Naive thymus-derived CD4-positive, alpha-beta T cell (primary cell): Measurements from ENCODE around the gene LARP1. TPM values are rescaled to one million over a fixed set of nuclear protein-coding genes. Genes with fewer than 3 reads are reported as not detected.
A peak's percentile ranks its signal among the peaks of the same experiment; 100 is the strongest.

ENCODE experiments used
- ATAC-seq: fragments of 150-1000 bp; cut with Tn5 transposase; 2 replicates; pipeline ENCODE4 v1.10.0; 2021; ENCODE audit warnings: mild to moderate bottlenecking, moderate library complexity
- CTCF ChIA-PET: fragments of 350-600 bp; sonication (Branson Sonifier 250); formaldehyde crosslinking; loops from one replicate; lab custom pipeline; 2021; ENCODE audit warnings: antibody characterized with exemption; lab: Charles Lee
- POLR2A ChIA-PET: fragments of 350-600 bp; sonication (Branson Sonifier 250); formaldehyde crosslinking; loops from one replicate; lab custom pipeline; 2021; ENCODE audit warnings: antibody characterized with exemption, inconsistent platforms; lab: Charles Lee
- DNase-seq, 9 donors: peaks; one replicate each; pipeline versions ENCODE4 v3.0.0 to v3.0.0-alpha.2; 2020 to 2022; ENCODE audit warnings: mixed read lengths in 1 of 9
- H3K27ac ChIP-seq: one replicate; pipeline ENCODE4 v1.7.0; 2013; ENCODE audit warnings: mild to moderate bottlenecking, low read depth, low read length, moderate library complexity
- H3K27me3 ChIP-seq, 2 donors: one replicate each; pipeline ENCODE4 v1.7.0; 2013; ENCODE audit warnings: low read length in 2 of 2, mild to moderate bottlenecking in 2 of 2, moderate library complexity in 2 of 2; ENCODE audit not compliant: control insufficient read depth in 2 of 2, insufficient read depth in 2 of 2
- H3K36me3 ChIP-seq, 3 experiments: 1 replicate in 2 of 3; 2 replicates in 1 of 3; pipeline ENCODE4 v1.7.0; 2013; ENCODE audit warnings: low read length in 3 of 3, mild to moderate bottlenecking in 3 of 3, moderate library complexity in 1 of 3; ENCODE audit not compliant: insufficient read depth in 3 of 3, control insufficient read depth in 2 of 3
- H3K4me1 ChIP-seq, 2 donors: one replicate each; pipeline ENCODE4 v1.7.0; 2013; ENCODE audit warnings: low read length in 2 of 2, mild to moderate bottlenecking in 2 of 2, moderate library complexity in 1 of 2; ENCODE audit not compliant: control insufficient read depth in 2 of 2, insufficient read depth in 2 of 2
- H3K4me3 ChIP-seq: 2 replicates; pipeline ENCODE4 v1.7.0; 2013; ENCODE audit warnings: mild to moderate bottlenecking, low read length
- H3K9me3 ChIP-seq, 3 experiments: 1 replicate in 2 of 3; 2 replicates in 1 of 3; pipeline ENCODE4 v1.7.0; 2013; ENCODE audit warnings: low read length in 3 of 3; ENCODE audit not compliant: control insufficient read depth in 2 of 3
- H3K27ac Mint-ChIP-seq, 9 donors: one replicate each; pipeline ENCODE4 v1.8.0; 2020 to 2022; ENCODE audit warnings: mixed read lengths in 9 of 9, mild to moderate bottlenecking in 8 of 9, moderate library complexity in 5 of 9, inconsistent platforms in 2 of 9
- H3K27me3 Mint-ChIP-seq, 5 donors: one replicate each; pipeline ENCODE4 v1.8.0; 2021 to 2022; ENCODE audit warnings: mixed read lengths in 5 of 5, mild to moderate bottlenecking in 1 of 5
- H3K36me3 Mint-ChIP-seq, 5 donors: one replicate each; pipeline ENCODE4 v1.8.0; 2020 to 2022; ENCODE audit warnings: mixed read lengths in 5 of 5, mild to moderate bottlenecking in 3 of 5, inconsistent platforms in 1 of 5
- H3K4me1 Mint-ChIP-seq, 7 donors: one replicate each; pipeline ENCODE4 v1.8.0; 2020 to 2022; ENCODE audit warnings: mixed read lengths in 7 of 7, mild to moderate bottlenecking in 3 of 7, inconsistent platforms in 1 of 7
- H3K4me3 Mint-ChIP-seq, 10 donors: one replicate each; pipeline ENCODE4 v1.8.0; 2020 to 2022; ENCODE audit warnings: mild to moderate bottlenecking in 10 of 10, mixed read lengths in 10 of 10, moderate library complexity in 6 of 10, inconsistent platforms in 2 of 10
- H3K9me3 Mint-ChIP-seq, 11 donors: one replicate each; pipeline ENCODE4 v1.8.0; 2020 to 2022; ENCODE audit warnings: mixed read lengths in 11 of 11, mild to moderate bottlenecking in 4 of 11, inconsistent platforms in 1 of 11, moderate library complexity in 1 of 11
- intact Hi-C, 2 donors: fragments of 100-400 bp; cut with micrococcal nuclease; formaldehyde crosslinking; loops; one replicate each; pipeline ENCODE4 v1.15.1; 2023
- polyA plus RNA-seq, 2 donors: library from polyadenylated mRNA; unstranded; fragments of 300-500 nt; fragmentation: Illumina TruSeq; gene quantifications; one replicate each; pipeline ENCODE4 v1.2.3, GENCODE V29; 2021
- total RNA-seq, 6 experiments: library from RNA in 5 of 6; stranded (reverse) in 5 of 6; gene quantifications; 1 replicate in 5 of 6; 2 replicates in 1 of 6; pipeline ENCODE4 v1.2.3 and lab custom pipeline; 2021 to 2026

LARP1 gene
- total and polyA plus RNA-seq, 7 experiments from 2014 or later, result 12.2 to 217 (median 139) TPM

DNA sequence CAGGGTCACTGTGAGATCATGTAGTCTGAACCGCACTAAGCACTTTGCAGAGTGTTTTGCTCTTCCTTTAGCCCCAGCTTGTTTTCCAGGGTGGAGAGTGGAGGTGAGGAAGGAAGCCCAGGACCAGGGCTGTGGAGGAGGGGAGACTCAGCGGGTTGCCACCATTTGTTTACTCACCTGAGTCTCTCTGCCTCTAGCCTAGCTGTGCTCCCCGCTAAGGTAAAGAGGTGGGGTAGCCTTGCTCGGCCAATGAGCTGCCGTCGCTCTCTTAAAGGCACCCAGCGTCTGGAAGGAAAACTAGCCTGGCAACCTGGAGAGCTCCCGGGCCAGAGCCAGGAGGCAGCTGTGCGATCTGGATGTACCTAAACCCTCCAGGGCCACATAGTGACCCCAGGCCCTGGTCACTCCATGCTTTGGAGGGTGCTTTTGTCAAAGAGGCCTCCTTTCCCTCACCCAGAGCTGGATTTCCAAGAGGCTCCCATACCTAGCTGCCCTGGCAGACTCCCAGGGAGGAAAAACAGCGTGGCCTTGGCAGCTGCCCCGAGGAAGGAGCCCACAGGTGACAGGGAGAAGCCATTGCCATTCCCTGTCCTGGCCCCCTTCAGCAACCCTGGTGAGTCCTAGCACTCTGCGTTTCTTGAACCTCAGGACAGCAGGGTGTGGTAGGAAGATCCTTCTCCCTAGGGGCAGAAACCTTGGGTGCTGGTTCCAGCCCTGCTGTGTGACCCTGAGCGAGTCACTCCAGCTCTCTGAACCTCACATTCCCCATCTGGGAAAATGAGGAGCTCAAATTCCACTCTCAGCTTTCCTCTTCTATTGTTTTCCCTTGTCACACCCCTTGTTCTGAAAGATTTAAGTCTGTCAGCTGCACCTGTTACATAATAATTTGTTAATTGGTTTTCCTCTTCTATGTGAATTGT, 42.4 kb upstream of the LARP1 start:
- Mint-ChIP-seq H3K36me3 (no peaks in the 10 kb centered on the region), H3K27me3 (no peaks in the 10 kb centered on the region), H3K4me3 (no peak overlapping the region), H3K9me3 (no peaks in the 10 kb centered on the region), H3K4me1 (peaks cover 3 to 15% (median 7%) of the 10 kb centered on the region in 7 donors), H3K27ac (no peak overlapping the region)
- H3K9me3 ChIP-seq, result no peaks in the 10 kb centered on the region
- ChIA-PET CTCF (no interaction called here), POLR2A (interaction anchor here (0.6 kb wide), 1 partner anchor 283 kb away, joined by 3 read pairs; no protein-coding TSS in a partner anchor)
- H3K4me3 ChIP-seq, result no peak overlapping the region
- no peak overlapping the region for H3K27ac ChIP-seq
- intact Hi-C loops, result loop anchor here in 1 of 2 donors (5.0 kb wide), 1 partner anchor 40 kb away; no protein-coding TSS in a partner anchor
- H3K27me3 ChIP-seq, result no peaks in the 10 kb centered on the region
- peaks cover 0 to 6% of the 10 kb centered on the region in 2 donors for H3K4me1 ChIP-seq
- DNase-seq, result no peak
- H3K36me3 ChIP-seq, result no peaks in the 10 kb centered on the region
- ATAC-seq, result no peak

DNA sequence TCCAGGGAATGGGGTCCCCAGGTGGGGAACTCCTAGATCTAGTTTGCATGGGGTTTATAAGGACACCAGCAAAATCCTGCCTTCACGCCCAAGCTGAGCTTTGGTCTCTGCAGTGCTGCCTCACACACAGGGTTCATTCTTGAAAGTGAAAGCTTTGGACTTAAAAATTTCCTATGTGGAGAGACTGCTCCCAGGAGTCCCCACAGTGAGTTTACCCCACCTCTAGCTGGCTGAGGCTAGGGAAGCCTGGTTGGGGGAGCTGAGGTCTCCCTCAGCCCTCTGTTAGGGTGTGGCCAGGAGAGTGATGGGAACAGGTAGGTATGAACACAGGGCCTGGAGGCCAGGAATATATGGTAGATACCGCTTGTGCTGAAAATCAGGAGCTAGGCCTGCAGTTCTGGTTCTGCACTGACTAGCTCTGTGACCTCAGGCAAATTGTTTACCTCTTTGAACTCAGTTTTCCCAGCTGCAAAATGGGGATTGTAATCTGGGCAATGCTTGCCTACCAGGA, 41.5 kb upstream of the LARP1 start:
- Histone ChIP-seq H3K4me1 (peaks cover 0 to 6% of the 10 kb centered on the region in 2 donors), H3K27ac (no peak overlapping the region), H3K36me3 (no peaks in the 10 kb centered on the region), H3K4me3 (no peak overlapping the region), H3K9me3 (no peaks in the 10 kb centered on the region), H3K27me3 (no peaks in the 10 kb centered on the region)
- H3K36me3 Mint-ChIP-seq, result no peaks in the 10 kb centered on the region
- no peaks in the 10 kb centered on the region for H3K9me3 Mint-ChIP-seq
- DNase-seq (no peak), ATAC-seq (no peak)
- no peak overlapping the region for H3K4me3 Mint-ChIP-seq
- no peaks in the 10 kb centered on the region for H3K27me3 Mint-ChIP-seq
- peaks cover 3 to 15% (median 7%) of the 10 kb centered on the region in 7 donors for H3K4me1 Mint-ChIP-seq
- intact Hi-C loops, result loop anchor here in 1 of 2 donors (5.0 kb wide), 1 partner anchor 39 kb away; no protein-coding TSS in a partner anchor
- H3K27ac Mint-ChIP-seq, result peak overlapping the region in 1 of 9 donors; percentile 5
- POLR2A ChIA-PET, result interaction anchor here (1.1 kb wide), 1 partner anchor 88 kb away, joined by 3 read pairs; no protein-coding TSS in a partner anchor
- CTCF ChIA-PET, result no interaction called here

DNA sequence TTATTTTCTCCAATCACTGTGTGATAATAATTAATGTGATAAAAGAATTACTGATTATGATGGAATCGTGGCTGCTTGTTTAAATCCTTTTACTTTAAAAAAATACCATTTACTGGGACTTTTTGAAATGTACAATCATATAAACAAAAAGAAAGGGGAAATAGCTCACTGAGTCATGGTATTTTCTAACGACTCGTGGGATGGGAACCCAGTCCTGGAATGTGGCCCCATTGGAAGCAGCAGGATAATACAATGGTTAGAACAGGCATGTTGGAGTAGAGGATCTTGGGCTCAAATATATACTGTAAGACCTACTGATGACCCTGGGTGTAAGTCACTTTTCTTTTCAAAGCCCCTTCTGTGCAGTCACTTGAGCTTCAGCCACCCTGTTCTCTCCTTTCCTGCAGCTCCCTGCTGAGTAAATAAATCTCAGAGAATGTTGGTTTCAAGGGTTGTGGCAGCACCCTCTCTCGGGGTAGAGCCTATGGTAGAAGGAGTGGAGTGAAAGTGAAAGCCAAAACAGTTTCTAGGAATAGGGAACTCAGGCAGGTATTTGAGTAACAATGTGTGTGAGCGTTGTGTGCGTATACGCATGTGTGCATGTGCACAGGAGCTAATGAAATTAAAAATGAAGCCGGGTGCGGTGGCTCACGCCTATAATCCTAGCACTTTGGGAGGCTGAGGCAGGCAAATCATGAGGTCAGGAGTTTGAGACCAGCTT, 40.8 kb upstream of the LARP1 start:
- no peak overlapping the region for H3K27ac ChIP-seq
- ATAC-seq, result peak; percentile 73

DNA sequence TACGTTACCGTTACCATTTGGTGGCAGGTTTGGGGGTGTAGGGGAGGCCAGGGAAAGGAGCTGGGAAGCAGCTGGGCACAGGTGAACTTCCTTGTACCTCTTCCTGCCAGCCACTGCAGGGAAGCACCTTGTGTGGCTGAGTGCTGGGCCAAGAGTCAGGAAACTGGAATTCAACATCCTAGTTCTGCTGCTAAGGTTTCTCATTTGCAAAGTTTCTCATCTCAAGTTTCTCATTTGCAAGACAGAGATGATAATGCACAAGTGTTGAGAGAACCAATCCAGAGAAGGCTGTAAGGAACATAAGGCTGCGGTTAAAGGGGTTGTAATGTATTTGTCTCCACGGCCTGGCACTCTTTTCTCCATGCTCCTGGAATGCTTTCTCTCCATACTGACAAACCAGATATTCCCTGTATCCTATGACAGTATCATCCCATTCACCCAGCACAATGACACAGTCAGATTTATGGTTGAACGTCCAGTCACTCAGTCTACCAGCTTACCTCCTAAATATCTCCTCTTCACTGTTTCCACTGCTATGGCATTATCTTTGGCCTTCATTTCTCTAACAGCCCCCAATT, 33.6 kb upstream of the LARP1 start:
- no peaks in the 10 kb centered on the region for H3K36me3 Mint-ChIP-seq
- POLR2A ChIA-PET, result interaction anchor here (0.6 kb wide), 1 partner anchor 32 kb away, joined by 3 read pairs; no protein-coding TSS in a partner anchor
- H3K4me3 ChIP-seq, result no peak overlapping the region
- H3K27me3 Mint-ChIP-seq, result peaks cover 0 to 8% (median 0%) of the 10 kb centered on the region in 5 donors
- no peaks in the 10 kb centered on the region for H3K4me1 ChIP-seq
- no peak overlapping the region for H3K27ac Mint-ChIP-seq
- H3K27ac ChIP-seq, result no peak overlapping the region
- H3K36me3 ChIP-seq, result no peaks in the 10 kb centered on the region
- no peaks in the 10 kb centered on the region for H3K9me3 Mint-ChIP-seq
- intact Hi-C loops, result no loop called here
- DNase-seq, result no peak
- H3K27me3 ChIP-seq, result no peaks in the 10 kb centered on the region
- CTCF ChIA-PET, result no interaction called here
- no peak for ATAC-seq
- no peaks in the 10 kb centered on the region for H3K4me1 Mint-ChIP-seq
- H3K9me3 ChIP-seq, result no peaks in the 10 kb centered on the region
- H3K4me3 Mint-ChIP-seq, result no peak overlapping the region

More for the DNA sequence above, 40.8 kb upstream of the LARP1 start:
- H3K27me3 ChIP-seq, result no peaks in the 10 kb centered on the region
- H3K4me1 ChIP-seq, result peaks cover 0 to 6% of the 10 kb centered on the region in 2 donors
- no peaks in the 10 kb centered on the region for H3K9me3 ChIP-seq
- Mint-ChIP-seq H3K36me3 (no peaks in the 10 kb centered on the region), H3K9me3 (no peaks in the 10 kb centered on the region), H3K4me3 (peak overlapping the region; percentile 20 to 79 (median 60)), H3K27me3 (no peaks in the 10 kb centered on the region), H3K4me1 (peaks cover 3 to 15% (median 7%) of the 10 kb centered on the region in 7 donors), H3K27ac (peak overlapping the region in 8 of 9 donors; percentile 3 to 91 (median 58))
- no peak overlapping the region for H3K4me3 ChIP-seq
- ChIA-PET CTCF (no interaction called here), POLR2A (interaction anchor here (1.1 kb wide), 1 partner anchor 87 kb away, joined by 3 read pairs; no protein-coding TSS in a partner anchor)
- intact Hi-C loops, result loop anchor here in 1 of 2 donors (5.0 kb wide), 1 partner anchor 38 kb away; no protein-coding TSS in a partner anchor
- H3K36me3 ChIP-seq, result no peaks in the 10 kb centered on the region
- peak in 5 of 9 donors; percentile 2 to 20 (median 7) for DNase-seq

DNA sequence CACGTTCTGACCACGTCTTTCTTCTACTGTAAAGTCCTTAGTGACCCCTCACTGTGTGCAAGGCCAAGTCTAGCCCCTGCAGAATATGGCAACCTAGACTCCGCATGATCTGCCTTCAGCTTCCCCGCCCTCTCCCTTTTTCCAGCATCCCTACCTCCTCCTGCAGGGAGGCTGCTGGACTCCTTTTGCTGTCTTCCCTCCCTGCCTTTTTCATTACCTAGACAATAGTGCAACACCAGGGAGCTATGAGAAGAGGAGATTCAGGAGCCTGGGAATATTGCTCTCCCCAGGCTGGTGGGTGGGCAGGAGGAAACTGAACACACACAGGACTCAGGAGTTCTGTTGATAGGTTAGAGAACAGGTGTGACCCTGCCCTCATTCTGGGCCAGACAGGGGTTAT, 33.1 kb upstream of the LARP1 start:
- H3K27me3 Mint-ChIP-seq, result peaks cover 0 to 10% (median 0%) of the 10 kb centered on the region in 5 donors
- peak overlapping the region in 1 of 9 donors; percentile 25 for H3K27ac Mint-ChIP-seq
- Histone ChIP-seq H3K27ac (no peak overlapping the region), H3K4me3 (no peak overlapping the region), H3K27me3 (no peaks in the 10 kb centered on the region), H3K9me3 (no peaks in the 10 kb centered on the region), H3K36me3 (no peaks in the 10 kb centered on the region), H3K4me1 (no peaks in the 10 kb centered on the region)
- intact Hi-C loops, result no loop called here
- ATAC-seq (no peak), DNase-seq (no peak)
- no peaks in the 10 kb centered on the region for H3K36me3 Mint-ChIP-seq
- ChIA-PET CTCF (no interaction called here), POLR2A (no interaction called here)
- H3K9me3 Mint-ChIP-seq, result no peaks in the 10 kb centered on the region
- no peaks in the 10 kb centered on the region for H3K4me1 Mint-ChIP-seq
- H3K4me3 Mint-ChIP-seq, result no peak overlapping the region

- intact Hi-C loops, result no loop called here
- DNase-seq, result no peak
- H3K4me1 ChIP-seq, result no peaks in the 10 kb centered on the region
- Mint-ChIP-seq H3K27me3 (peaks cover 0 to 13% (median 0%) of the 10 kb centered on the region in 5 donors), H3K36me3 (no peaks in the 10 kb centered on the region), H3K9me3 (no peaks in the 10 kb centered on the region), H3K4me3 (no peak overlapping the region), H3K4me1 (no peaks in the 10 kb centered on the region), H3K27ac (no peak overlapping the region)
- no peaks in the 10 kb centered on the region for H3K27me3 ChIP-seq
- ATAC-seq, result no peak
- POLR2A ChIA-PET, result no interaction called here
- CTCF ChIA-PET, result no interaction called here
- H3K27ac ChIP-seq, result no peak overlapping the region
- no peaks in the 10 kb centered on the region for H3K36me3 ChIP-seq
- H3K9me3 ChIP-seq, result no peaks in the 10 kb centered on the region
- H3K4me3 ChIP-seq, result no peak overlapping the region
Observed at GRCh38 chr5:154722936-154723335, 32.2 kb upstream of the LARP1 start.
